GM23338 (cell line): ENCODE results near the gene NBAS. TPM values are rescaled to one million over a fixed set of nuclear protein-coding genes. Genes with fewer than 3 reads are reported as not detected.

Experiments used
- ATAC-seq: fragments of 200-7000 bp; cut with Tn5 transposase; 3 replicates; pipeline ENCODE4 v1.9.1; 2020
- DNase-seq: peaks from one replicate; pipeline ENCODE4 v3.0.0-alpha.2; 2015; ENCODE audit warnings: low spot score
- H2AFZ ChIP-seq: fragments of 200-600 bp; sonication (generic); 2 replicates; pipeline ENCODE4 v1.8.0; 2016; ENCODE audit warnings: antibody characterized with exemption, mild to moderate bottlenecking, moderate library complexity
- H3F3A ChIP-seq: fragments of 200-600 bp; sonication (generic); replicated peaks from 2 replicates; pipeline ENCODE4 v1.8.0; 2017; ENCODE audit warnings: antibody characterized with exemption, mixed run types, low read depth
- H3K27ac ChIP-seq: fragments of 200-600 bp; sonication (generic); 2 replicates; pipeline ENCODE4 v1.6.1; 2016; ENCODE audit warnings: low read depth
- H3K27me3 ChIP-seq: fragments of 200-600 bp; sonication (generic); 2 replicates; pipeline ENCODE4 v1.8.0; 2016; ENCODE audit warnings: mild to moderate bottlenecking, mixed run types, moderate library complexity; ENCODE audit not compliant: insufficient read depth
- H3K36me3 ChIP-seq: fragments of 200-600 bp; sonication (generic); 2 replicates; pipeline ENCODE4 v1.8.0; 2016; ENCODE audit warnings: mild to moderate bottlenecking; ENCODE audit not compliant: insufficient read depth
- H3K4me1 ChIP-seq: fragments of 200-600 bp; sonication (generic); 2 replicates; pipeline ENCODE4 v1.8.0; 2016; ENCODE audit warnings: mild to moderate bottlenecking, moderate library complexity; ENCODE audit not compliant: insufficient read depth
- H3K4me2 ChIP-seq: fragments of 200-600 bp; sonication (generic); 2 replicates; pipeline ENCODE4 v1.7.1; 2017; ENCODE audit warnings: mixed run types
- H3K4me3 ChIP-seq: fragments of 200-600 bp; sonication (generic); 2 replicates; pipeline ENCODE4 v1.6.1; 2016; ENCODE audit warnings: mixed run types
- H3K79me2 ChIP-seq: fragments of 200-600 bp; sonication (generic); replicated peaks from 2 replicates; pipeline ENCODE4 v1.8.0; 2017; ENCODE audit warnings: mild to moderate bottlenecking; ENCODE audit not compliant: insufficient read depth
- H3K9me2 ChIP-seq: fragments of 200-600 bp; sonication (generic); 2 replicates; pipeline ENCODE4 v1.8.0; 2017; ENCODE audit not compliant: insufficient read depth
- H4K20me1 ChIP-seq: fragments of 200-600 bp; sonication (generic); replicated peaks from 2 replicates; pipeline ENCODE4 v1.8.0; 2017; ENCODE audit warnings: mild to moderate bottlenecking; ENCODE audit not compliant: insufficient read depth
- H3K27ac Mint-ChIP-seq: 2 replicates; pipeline ENCODE4 v1.8.0; 2020; ENCODE audit warnings: inconsistent platforms, mild to moderate bottlenecking, moderate library complexity, mixed read lengths
- H3K27me3 Mint-ChIP-seq: 3 replicates; pipeline ENCODE4 v1.8.0; 2022; ENCODE audit warnings: low read depth, mild to moderate bottlenecking, moderate library complexity, mixed read lengths, inconsistent platforms; ENCODE audit not compliant: insufficient read depth, poor library complexity
- H3K36me3 Mint-ChIP-seq: 3 replicates; pipeline ENCODE4 v1.8.0; 2021; ENCODE audit warnings: low read depth, mild to moderate bottlenecking, inconsistent platforms, moderate library complexity, mixed read lengths
- H3K4me1 Mint-ChIP-seq: 3 replicates; pipeline ENCODE4 v1.8.0; 2020; ENCODE audit warnings: mild to moderate bottlenecking, inconsistent platforms, mixed read lengths
- H3K4me3 Mint-ChIP-seq: 3 replicates; pipeline ENCODE4 v1.8.0; 2021; ENCODE audit warnings: moderate library complexity, mild to moderate bottlenecking, inconsistent platforms, mixed read lengths
- H3K9me3 Mint-ChIP-seq: 3 replicates; pipeline ENCODE4 v1.8.0; 2020; ENCODE audit warnings: moderate library complexity, mild to moderate bottlenecking, inconsistent platforms, mixed read lengths
- EZH2 ChIP-seq: fragments of 200-600 bp; sonication (generic); IDR thresholded peaks from one replicate; pipeline ENCODE4 v1.8.0; 2017; ENCODE audit warnings: antibody characterized with exemption, mild to moderate bottlenecking, low read depth; ENCODE audit not compliant: unreplicated experiment
- EZH2phosphoT487 ChIP-seq: fragments of 200-600 bp; sonication (generic); IDR thresholded peaks from one replicate; pipeline ENCODE4 v1.8.1; 2018; ENCODE audit warnings: antibody characterized with exemption; ENCODE audit not compliant: unreplicated experiment
- JUNB ChIP-seq: IDR thresholded peaks from one replicate; pipeline ENCODE4 v1.6.1; 2016; ENCODE audit warnings: antibody characterized with exemption; ENCODE audit not compliant: unreplicated experiment
- NANOG ChIP-seq: IDR thresholded peaks from 2 replicates; pipeline ENCODE4 v1.6.1; 2016; ENCODE audit warnings: antibody characterized with exemption, borderline replicate concordance
- POLR2AphosphoS5 ChIP-seq: IDR thresholded peaks from 2 replicates; pipeline ENCODE4 v1.6.1; 2016; ENCODE audit warnings: antibody characterized with exemption, low read depth
- STAT1 ChIP-seq: IDR thresholded peaks from one replicate; pipeline ENCODE4 v1.6.1; 2016; ENCODE audit warnings: antibody characterized with exemption; ENCODE audit not compliant: unreplicated experiment
- ZNF114 ChIP-seq: fragments of 250-450 bp; sonication (Bioruptor Pico); IDR thresholded peaks from 2 replicates; pipeline ENCODE4 v1.5.0; 2020; ENCODE audit warnings: mild to moderate bottlenecking, moderate library complexity
- ZNF331 ChIP-seq: fragments of 250-450 bp; sonication (Bioruptor Pico); IDR thresholded peaks from 2 replicates; pipeline ENCODE4 v1.5.0; 2020; ENCODE audit warnings: low read depth, mild to moderate bottlenecking, moderate library complexity
- polyA plus RNA-seq: library from polyadenylated mRNA; unstranded; fragments of >200 nt; fragmentation: Nextera tagmentation; extraction: Ambion mirVana; gene quantifications from 2 replicates; pipeline ENCODE4 v1.2.1, GENCODE V29; 2016
- total RNA-seq: library from RNA; depleted of rRNA; stranded (reverse); fragments of >200 nt; shearing (Covaris generic); gene quantifications from 2 replicates; pipeline ENCODE4 v1.2.3, GENCODE V29; 2014
- TF ChIP-seq, protein P1 (sequence below): IDR thresholded peaks from one replicate; pipeline ENCODE4 v1.6.1; 2018; ENCODE audit warnings: antibody characterized with exemption; ENCODE audit not compliant: unreplicated experiment
- TF ChIP-seq, protein P2 (sequence below): fragments of 250-450 bp; sonication (Bioruptor Pico); IDR thresholded peaks from 2 replicates; pipeline ENCODE4 v1.5.0; 2020; ENCODE audit warnings: mild to moderate bottlenecking, moderate library complexity
- TF ChIP-seq, protein P3 (sequence below), 2 experiments: fragments of 200-600 bp in 1 of 2; sonication (generic) in 1 of 2; conservative IDR thresholded peaks; 2 replicates each; pipeline versions ENCODE4 v1.5.1 to v1.6.1; 2016 to 2017; ENCODE audit warnings: antibody characterized with exemption in 2 of 2, low read depth in 2 of 2, mild to moderate bottlenecking in 2 of 2, moderate library complexity in 1 of 2

Gene NBAS
- total and polyA plus RNA-seq, 2 experiments from 2014 or later, result 24.8 to 38.9 TPM

DNA sequence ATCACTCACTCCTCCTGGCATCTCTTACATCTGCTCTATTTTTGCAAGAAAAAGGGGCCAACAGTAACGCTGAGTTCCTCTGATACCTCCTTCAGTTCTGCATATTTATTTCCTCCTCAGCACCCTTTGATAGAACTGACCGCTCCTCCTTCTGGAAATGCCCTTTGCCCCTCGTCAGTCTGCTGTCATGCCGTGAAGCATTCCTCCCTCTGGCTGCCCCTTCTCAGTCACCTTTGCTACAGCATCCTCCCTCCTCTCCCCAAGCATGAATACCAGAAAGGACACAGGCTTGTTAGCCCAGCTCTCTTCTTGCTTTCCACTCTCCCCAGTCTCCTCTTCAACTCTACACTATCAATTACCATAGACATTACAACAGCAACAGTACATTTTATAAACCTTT lies 135.4 kb downstream of the NBAS start:
- no peak overlapping the region for H3K4me2 ChIP-seq
- no peaks in the 10 kb centered on the region for H4K20me1 ChIP-seq
- no peak overlapping the region for H3K27ac ChIP-seq
- Mint-ChIP-seq H3K9me3 (no peaks in the 10 kb centered on the region), H3K4me1 (peaks cover 16% of the 10 kb centered on the region), H3K36me3 (no peaks in the 10 kb centered on the region), H3K27ac (no peak overlapping the region), H3K4me3 (no peak overlapping the region), H3K27me3 (no peaks in the 10 kb centered on the region)
- peak; percentile 87 for ATAC-seq
- peaks cover 2% of the 10 kb centered on the region; the same call in 1 of the 2 replicates for H3K4me1 ChIP-seq
- TF ChIP-seq, protein P1, sequence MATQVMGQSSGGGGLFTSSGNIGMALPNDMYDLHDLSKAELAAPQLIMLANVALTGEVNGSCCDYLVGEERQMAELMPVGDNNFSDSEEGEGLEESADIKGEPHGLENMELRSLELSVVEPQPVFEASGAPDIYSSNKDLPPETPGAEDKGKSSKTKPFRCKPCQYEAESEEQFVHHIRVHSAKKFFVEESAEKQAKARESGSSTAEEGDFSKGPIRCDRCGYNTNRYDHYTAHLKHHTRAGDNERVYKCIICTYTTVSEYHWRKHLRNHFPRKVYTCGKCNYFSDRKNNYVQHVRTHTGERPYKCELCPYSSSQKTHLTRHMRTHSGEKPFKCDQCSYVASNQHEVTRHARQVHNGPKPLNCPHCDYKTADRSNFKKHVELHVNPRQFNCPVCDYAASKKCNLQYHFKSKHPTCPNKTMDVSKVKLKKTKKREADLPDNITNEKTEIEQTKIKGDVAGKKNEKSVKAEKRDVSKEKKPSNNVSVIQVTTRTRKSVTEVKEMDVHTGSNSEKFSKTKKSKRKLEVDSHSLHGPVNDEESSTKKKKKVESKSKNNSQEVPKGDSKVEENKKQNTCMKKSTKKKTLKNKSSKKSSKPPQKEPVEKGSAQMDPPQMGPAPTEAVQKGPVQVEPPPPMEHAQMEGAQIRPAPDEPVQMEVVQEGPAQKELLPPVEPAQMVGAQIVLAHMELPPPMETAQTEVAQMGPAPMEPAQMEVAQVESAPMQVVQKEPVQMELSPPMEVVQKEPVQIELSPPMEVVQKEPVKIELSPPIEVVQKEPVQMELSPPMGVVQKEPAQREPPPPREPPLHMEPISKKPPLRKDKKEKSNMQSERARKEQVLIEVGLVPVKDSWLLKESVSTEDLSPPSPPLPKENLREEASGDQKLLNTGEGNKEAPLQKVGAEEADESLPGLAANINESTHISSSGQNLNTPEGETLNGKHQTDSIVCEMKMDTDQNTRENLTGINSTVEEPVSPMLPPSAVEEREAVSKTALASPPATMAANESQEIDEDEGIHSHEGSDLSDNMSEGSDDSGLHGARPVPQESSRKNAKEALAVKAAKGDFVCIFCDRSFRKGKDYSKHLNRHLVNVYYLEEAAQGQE, result no peak
- no peak for TF ChIP-seq ZNF331 (CRISPR knock-in tag)
- TF ChIP-seq NANOG, result no peak
- no peak for TF ChIP-seq EZH2phosphoT487
- TF ChIP-seq JUNB, result no peak
- TF ChIP-seq EZH2, result no peak
- peak; percentile 53 for DNase-seq
- H3K79me2 ChIP-seq, result no peaks in the 10 kb centered on the region
- no peak overlapping the region for H3K4me3 ChIP-seq
- no peak overlapping the region for H2AFZ ChIP-seq
- H3K27me3 ChIP-seq, result no peaks in the 10 kb centered on the region
- no peaks in the 10 kb centered on the region for H3K9me2 ChIP-seq
- no peaks in the 10 kb centered on the region for H3K36me3 ChIP-seq
- no peaks in the 10 kb centered on the region for H3F3A ChIP-seq

DNA sequence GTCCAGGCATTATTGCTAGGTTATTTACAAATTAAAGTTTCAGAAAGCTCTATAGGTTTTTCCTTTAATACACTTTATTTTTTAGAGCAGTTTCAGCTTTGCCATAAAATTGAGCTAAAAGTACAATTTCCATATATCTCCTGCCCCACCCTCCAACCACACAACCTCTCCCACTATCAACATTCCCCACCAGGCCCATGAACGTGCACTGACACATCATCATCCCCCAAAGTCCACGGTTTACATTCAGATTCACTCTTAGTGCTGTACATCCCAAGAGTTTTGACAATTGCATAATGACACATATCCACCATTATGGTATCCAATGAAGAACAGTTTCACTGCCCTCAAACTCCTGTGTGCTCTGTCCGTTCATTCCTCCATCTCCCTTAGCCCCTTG lies 139.4 kb downstream of the NBAS start:
- H3K4me2 ChIP-seq, result no peak overlapping the region
- ATAC-seq, result no peak

More for the DNA sequence above, 139.4 kb downstream of the NBAS start:
- Mint-ChIP-seq H3K4me1 (peaks cover 19% of the 10 kb centered on the region), H3K27ac (no peak overlapping the region), H3K36me3 (no peaks in the 10 kb centered on the region), H3K27me3 (peaks cover 1% of the 10 kb centered on the region), H3K9me3 (no peaks in the 10 kb centered on the region), H3K4me3 (no peak overlapping the region)
- no peaks in the 10 kb centered on the region for H3K9me2 ChIP-seq
- peaks cover 2% of the 10 kb centered on the region; the same call in 1 of the 2 replicates for H3K4me1 ChIP-seq
- no peaks in the 10 kb centered on the region for H4K20me1 ChIP-seq
- H2AFZ ChIP-seq, result no peak overlapping the region
- TF ChIP-seq, protein P2, sequence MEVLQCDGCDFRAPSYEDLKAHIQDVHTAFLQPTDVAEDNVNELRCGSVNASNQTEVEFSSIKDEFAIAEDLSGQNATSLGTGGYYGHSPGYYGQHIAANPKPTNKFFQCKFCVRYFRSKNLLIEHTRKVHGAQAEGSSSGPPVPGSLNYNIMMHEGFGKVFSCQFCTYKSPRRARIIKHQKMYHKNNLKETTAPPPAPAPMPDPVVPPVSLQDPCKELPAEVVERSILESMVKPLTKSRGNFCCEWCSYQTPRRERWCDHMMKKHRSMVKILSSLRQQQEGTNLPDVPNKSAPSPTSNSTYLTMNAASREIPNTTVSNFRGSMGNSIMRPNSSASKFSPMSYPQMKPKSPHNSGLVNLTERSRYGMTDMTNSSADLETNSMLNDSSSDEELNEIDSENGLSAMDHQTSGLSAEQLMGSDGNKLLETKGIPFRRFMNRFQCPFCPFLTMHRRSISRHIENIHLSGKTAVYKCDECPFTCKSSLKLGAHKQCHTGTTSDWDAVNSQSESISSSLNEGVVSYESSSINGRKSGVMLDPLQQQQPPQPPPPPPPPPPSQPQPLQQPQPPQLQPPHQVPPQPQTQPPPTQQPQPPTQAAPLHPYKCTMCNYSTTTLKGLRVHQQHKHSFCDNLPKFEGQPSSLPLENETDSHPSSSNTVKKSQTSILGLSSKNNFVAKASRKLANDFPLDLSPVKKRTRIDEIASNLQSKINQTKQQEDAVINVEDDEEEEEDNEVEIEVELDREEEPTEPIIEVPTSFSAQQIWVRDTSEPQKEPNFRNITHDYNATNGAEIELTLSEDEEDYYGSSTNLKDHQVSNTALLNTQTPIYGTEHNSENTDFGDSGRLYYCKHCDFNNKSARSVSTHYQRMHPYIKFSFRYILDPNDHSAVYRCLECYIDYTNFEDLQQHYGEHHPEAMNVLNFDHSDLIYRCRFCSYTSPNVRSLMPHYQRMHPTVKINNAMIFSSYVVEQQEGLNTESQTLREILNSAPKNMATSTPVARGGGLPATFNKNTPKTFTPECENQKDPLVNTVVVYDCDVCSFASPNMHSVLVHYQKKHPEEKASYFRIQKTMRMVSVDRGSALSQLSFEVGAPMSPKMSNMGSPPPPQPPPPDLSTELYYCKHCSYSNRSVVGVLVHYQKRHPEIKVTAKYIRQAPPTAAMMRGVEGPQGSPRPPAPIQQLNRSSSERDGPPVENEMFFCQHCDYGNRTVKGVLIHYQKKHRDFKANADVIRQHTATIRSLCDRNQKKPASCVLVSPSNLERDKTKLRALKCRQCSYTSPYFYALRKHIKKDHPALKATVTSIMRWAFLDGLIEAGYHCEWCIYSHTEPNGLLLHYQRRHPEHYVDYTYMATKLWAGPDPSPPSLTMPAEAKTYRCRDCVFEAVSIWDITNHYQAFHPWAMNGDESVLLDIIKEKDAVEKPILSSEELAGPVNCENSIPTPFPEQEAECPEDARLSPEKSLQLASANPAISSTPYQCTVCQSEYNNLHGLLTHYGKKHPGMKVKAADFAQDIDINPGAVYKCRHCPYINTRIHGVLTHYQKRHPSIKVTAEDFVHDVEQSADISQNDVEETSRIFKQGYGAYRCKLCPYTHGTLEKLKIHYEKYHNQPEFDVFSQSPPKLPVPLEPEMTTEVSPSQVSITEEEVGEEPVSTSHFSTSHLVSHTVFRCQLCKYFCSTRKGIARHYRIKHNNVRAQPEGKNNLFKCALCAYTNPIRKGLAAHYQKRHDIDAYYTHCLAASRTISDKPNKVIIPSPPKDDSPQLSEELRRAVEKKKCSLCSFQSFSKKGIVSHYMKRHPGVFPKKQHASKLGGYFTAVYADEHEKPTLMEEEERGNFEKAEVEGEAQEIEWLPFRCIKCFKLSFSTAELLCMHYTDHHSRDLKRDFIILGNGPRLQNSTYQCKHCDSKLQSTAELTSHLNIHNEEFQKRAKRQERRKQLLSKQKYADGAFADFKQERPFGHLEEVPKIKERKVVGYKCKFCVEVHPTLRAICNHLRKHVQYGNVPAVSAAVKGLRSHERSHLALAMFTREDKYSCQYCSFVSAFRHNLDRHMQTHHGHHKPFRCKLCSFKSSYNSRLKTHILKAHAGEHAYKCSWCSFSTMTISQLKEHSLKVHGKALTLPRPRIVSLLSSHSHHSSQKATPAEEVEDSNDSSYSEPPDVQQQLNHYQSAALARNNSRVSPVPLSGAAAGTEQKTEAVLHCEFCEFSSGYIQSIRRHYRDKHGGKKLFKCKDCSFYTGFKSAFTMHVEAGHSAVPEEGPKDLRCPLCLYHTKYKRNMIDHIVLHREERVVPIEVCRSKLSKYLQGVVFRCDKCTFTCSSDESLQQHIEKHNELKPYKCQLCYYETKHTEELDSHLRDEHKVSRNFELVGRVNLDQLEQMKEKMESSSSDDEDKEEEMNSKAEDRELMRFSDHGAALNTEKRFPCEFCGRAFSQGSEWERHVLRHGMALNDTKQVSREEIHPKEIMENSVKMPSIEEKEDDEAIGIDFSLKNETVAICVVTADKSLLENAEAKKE, result no peak
- no peak for TF ChIP-seq POLR2AphosphoS5
- TF ChIP-seq ZNF114 (CRISPR knock-in tag), result no peak
- no peak for TF ChIP-seq EZH2phosphoT487
- no peak for TF ChIP-seq JUNB
- TF ChIP-seq STAT1, result no peak
- TF ChIP-seq, protein P3, sequence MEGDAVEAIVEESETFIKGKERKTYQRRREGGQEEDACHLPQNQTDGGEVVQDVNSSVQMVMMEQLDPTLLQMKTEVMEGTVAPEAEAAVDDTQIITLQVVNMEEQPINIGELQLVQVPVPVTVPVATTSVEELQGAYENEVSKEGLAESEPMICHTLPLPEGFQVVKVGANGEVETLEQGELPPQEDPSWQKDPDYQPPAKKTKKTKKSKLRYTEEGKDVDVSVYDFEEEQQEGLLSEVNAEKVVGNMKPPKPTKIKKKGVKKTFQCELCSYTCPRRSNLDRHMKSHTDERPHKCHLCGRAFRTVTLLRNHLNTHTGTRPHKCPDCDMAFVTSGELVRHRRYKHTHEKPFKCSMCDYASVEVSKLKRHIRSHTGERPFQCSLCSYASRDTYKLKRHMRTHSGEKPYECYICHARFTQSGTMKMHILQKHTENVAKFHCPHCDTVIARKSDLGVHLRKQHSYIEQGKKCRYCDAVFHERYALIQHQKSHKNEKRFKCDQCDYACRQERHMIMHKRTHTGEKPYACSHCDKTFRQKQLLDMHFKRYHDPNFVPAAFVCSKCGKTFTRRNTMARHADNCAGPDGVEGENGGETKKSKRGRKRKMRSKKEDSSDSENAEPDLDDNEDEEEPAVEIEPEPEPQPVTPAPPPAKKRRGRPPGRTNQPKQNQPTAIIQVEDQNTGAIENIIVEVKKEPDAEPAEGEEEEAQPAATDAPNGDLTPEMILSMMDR (conservative IDR thresholded peaks at IDR 0.05; ENCODE audit: low read depth in 2 of 2), result no peak
- TF ChIP-seq ZNF331 (CRISPR knock-in tag), result no peak
- no peak overlapping the region for H3K4me3 ChIP-seq
- no peaks in the 10 kb centered on the region for H3K36me3 ChIP-seq
- H3K27ac ChIP-seq, result no peak overlapping the region
- H3K79me2 ChIP-seq, result no peaks in the 10 kb centered on the region
- DNase-seq, result no peak
- H3K27me3 ChIP-seq, result no peaks in the 10 kb centered on the region
- H3F3A ChIP-seq, result no peaks in the 10 kb centered on the region
